ENCODE measurements around the gene COL4A1.

DNA sequence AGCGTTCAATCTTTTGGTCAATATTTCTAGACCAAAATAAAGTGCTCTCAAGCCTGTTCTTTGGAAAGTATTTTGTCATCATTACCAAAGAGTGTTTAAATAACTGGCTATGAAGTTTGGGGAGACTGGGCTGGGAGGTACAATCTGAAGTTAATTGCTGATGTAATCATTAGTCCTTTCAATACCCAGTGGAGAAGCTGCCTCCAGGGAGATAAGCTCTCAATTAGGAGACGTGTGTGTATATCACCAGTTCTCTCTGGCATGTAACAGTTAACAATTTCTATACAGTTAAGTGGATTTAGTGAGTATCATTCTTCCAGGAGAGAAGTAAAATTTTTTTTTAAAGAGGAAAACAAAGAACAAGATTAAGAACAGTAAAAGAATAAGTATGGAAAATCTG, 1.4 kb downstream of the COL4A1 start:
- TF ChIP-seq, protein P1, sequence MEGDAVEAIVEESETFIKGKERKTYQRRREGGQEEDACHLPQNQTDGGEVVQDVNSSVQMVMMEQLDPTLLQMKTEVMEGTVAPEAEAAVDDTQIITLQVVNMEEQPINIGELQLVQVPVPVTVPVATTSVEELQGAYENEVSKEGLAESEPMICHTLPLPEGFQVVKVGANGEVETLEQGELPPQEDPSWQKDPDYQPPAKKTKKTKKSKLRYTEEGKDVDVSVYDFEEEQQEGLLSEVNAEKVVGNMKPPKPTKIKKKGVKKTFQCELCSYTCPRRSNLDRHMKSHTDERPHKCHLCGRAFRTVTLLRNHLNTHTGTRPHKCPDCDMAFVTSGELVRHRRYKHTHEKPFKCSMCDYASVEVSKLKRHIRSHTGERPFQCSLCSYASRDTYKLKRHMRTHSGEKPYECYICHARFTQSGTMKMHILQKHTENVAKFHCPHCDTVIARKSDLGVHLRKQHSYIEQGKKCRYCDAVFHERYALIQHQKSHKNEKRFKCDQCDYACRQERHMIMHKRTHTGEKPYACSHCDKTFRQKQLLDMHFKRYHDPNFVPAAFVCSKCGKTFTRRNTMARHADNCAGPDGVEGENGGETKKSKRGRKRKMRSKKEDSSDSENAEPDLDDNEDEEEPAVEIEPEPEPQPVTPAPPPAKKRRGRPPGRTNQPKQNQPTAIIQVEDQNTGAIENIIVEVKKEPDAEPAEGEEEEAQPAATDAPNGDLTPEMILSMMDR (IDR thresholded peaks at IDR 0.05): no peak
- TF ChIP-seq POLR2A (IDR thresholded peaks at IDR 0.05): no peak

All from heart left ventricle (tissue), 13 donors.